GM18858 (cell line): ENCODE results near the gene ACTR6.
"Not testable (repeated sequence)": the region's sequence is repeated elsewhere in the genome, so short reads cannot be mapped to it uniquely, and the experiment has no call there.

ENCODE experiments used
- ATAC-seq: cut with Tn5 transposase; IDR thresholded peaks from one replicate; pipeline ENCODE4 v1.9.1; 2021; ENCODE audit not compliant: unreplicated experiment

ACTR6 gene

GRCh38 chr12:100219328-100220109 is 18.9 kb downstream of the ACTR6 start:
- ATAC-seq, result no peak

- ATAC-seq, result no peak
Measured at GRCh38 chr12:100221523-100221922, 20.9 kb downstream of the ACTR6 start.

GRCh38 chr12:100222173-100222572 is 21.6 kb downstream of the ACTR6 start:
- not testable (repeated sequence) for ATAC-seq

GRCh38 chr12:100225491-100225890 is 24.9 kb downstream of the ACTR6 start:
- no peak for ATAC-seq

GRCh38 chr12:100229036-100229635 is 28.5 kb downstream of the ACTR6 start:
- no peak for ATAC-seq

- ATAC-seq, result no peak
Measured at GRCh38 chr12:100229876-100230275, 29.3 kb downstream of the ACTR6 start.

GRCh38 chr12:100231873-100232272 is 31.3 kb downstream of the ACTR6 start:
- ATAC-seq, result not testable (repeated sequence)

GRCh38 chr12:100234166-100234565 is 33.6 kb downstream of the ACTR6 start:
- no peak for ATAC-seq

GRCh38 chr12:100234591-100235304 is 34.1 kb downstream of the ACTR6 start:
- ATAC-seq, result peak; percentile 60

- no peak for ATAC-seq
Measured at GRCh38 chr12:100238801-100239200, 38.2 kb downstream of the ACTR6 start.

GRCh38 chr12:100239589-100239988 is 39.0 kb downstream of the ACTR6 start:
- ATAC-seq, result no peak

- ATAC-seq, result no peak
Measured at GRCh38 chr12:100243137-100243536, 42.5 kb downstream of the ACTR6 start.

- no peak for ATAC-seq
Measured at GRCh38 chr12:100247765-100248164, 47.1 kb downstream of the ACTR6 start.

GRCh38 chr12:100248886-100249285 is 48.3 kb downstream of the ACTR6 start:
- no peak for ATAC-seq

- ATAC-seq, result no peak
Measured at GRCh38 chr12:100249941-100250340, 49.3 kb downstream of the ACTR6 start.

- no peak for ATAC-seq
Measured at GRCh38 chr12:100251917-100252316, 51.3 kb downstream of the ACTR6 start.

GRCh38 chr12:100253437-100253836 is 52.8 kb downstream of the ACTR6 start:
- no peak for ATAC-seq

- no peak for ATAC-seq
Measured at GRCh38 chr12:100254876-100255275, 54.3 kb downstream of the ACTR6 start.

GRCh38 chr12:100258127-100258526 is 57.5 kb downstream of the ACTR6 start:
- no peak for ATAC-seq

- no peak for ATAC-seq
Measured at GRCh38 chr12:100263131-100263530, 62.5 kb downstream of the ACTR6 start.

GRCh38 chr12:100265107-100265506 is 64.5 kb downstream of the ACTR6 start:
- not testable (repeated sequence) for ATAC-seq
